Measurements from ENCODE around the gene ANKFN1.

- TF ChIP-seq EZH2 (IDR thresholded peaks at IDR 0.05; ENCODE audit: insufficient read depth, low read length), result no peak
- no peak for TF ChIP-seq CTCF (IDR thresholded peaks at IDR 0.05; ENCODE audit: insufficient read depth, low read depth, low read length)
These were observed 38.8 kb upstream of the ANKFN1 start for GRCh38 chr17:56114469-56114868.
